Measurements from ENCODE around the gene THUMPD2.

THUMPD2 gene

DNA sequence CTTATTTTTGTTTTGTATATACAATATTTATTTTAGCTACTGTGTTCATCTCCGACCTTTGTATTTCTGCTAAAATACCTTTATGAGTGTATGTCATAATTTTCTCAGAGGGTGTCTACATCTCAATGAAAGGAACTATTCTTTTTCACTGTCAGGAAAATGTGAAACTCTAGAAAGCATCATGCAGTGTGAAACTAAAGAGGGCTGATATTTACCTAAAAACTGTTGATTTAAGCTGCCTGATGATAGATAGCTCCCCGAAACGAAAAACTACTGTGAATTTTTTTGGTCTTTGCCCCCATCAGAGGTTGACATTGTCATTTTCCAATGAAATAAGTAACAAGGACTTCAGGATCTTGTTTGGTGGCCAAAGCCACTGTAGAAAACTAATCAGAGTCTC, 74.5 kb downstream of the THUMPD2 start:
- Histone ChIP-seq H3K27me3 (replicated peaks; ENCODE audit: insufficient read depth, low read length) (no peaks in the 10 kb centered on the region), H3K9me2 (replicated peaks; ENCODE audit: insufficient read depth, low read length) (no peaks in the 10 kb centered on the region), H2AFZ (ENCODE audit: low read length) (no peak overlapping the region), H3K9me3 (replicated peaks; ENCODE audit: insufficient read depth, low read length) (no peaks in the 10 kb centered on the region), H3K79me2 (ENCODE audit: low read length) (no peaks in the 10 kb centered on the region), H3K9ac (ENCODE audit: low read length) (no peak overlapping the region), H3K27ac (ENCODE audit: low read length) (no peak overlapping the region), H4K20me1 (ENCODE audit: insufficient read depth, low read length) (no peaks in the 10 kb centered on the region), H3K4me3 (ENCODE audit: low read length) (no peak overlapping the region), H3K36me3 (replicated peaks; ENCODE audit: insufficient read depth, low read length) (no peaks in the 10 kb centered on the region), H3F3A (ENCODE audit: insufficient read depth, low read length) (no peaks in the 10 kb centered on the region), H3K4me2 (ENCODE audit: low read depth, low read length) (no peak overlapping the region), H3K4me1 (ENCODE audit: low read length) (no peaks in the 10 kb centered on the region)
- TF ChIP-seq EZH2phosphoT487 (IDR thresholded peaks at IDR 0.05; ENCODE audit: low read length), result no peak
- no peak for DNase-seq

DNA sequence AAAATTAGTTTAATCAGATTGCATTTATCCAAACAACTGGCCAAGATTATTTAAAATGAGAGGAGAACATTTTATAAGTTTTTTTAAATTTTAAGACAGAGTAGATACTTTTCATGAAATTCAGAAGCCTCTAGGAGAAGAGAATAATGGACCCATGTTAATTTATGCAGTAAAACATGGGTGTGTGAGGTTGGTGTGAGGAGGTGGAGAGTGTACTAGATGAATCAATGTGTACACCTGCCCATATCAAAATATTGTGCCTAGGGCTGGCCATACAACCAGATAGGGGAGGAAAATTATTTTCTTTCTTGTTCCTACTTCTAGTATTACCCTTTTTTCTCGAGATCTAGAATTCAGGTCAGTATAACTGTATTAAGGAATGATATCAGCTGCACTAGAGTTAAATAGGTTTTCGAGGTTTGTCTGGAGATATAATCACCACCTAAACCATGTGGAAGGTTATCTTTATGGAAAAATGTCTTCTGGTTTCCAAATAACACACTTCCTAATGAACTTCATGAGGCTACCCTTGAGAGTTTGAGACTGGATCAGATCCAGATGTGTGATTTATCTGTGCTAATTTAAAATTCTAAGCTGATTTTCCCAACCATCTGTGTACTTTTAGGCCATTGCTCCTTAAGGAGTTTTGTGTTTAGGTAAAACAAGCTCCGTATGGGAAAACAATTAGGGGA, 75.7 kb downstream of the THUMPD2 start:
- H3F3A ChIP-seq (ENCODE audit: insufficient read depth, low read length), result no peaks in the 10 kb centered on the region
- no peaks in the 10 kb centered on the region for H3K4me1 ChIP-seq (ENCODE audit: low read length)
- H3K36me3 ChIP-seq (replicated peaks; ENCODE audit: insufficient read depth, low read length), result no peaks in the 10 kb centered on the region
- H3K9me2 ChIP-seq (replicated peaks; ENCODE audit: insufficient read depth, low read length), result no peaks in the 10 kb centered on the region
- H3K4me3 ChIP-seq (ENCODE audit: low read length), result no peak overlapping the region
- no peak overlapping the region for H2AFZ ChIP-seq (ENCODE audit: low read length)
- TF ChIP-seq, protein P1, sequence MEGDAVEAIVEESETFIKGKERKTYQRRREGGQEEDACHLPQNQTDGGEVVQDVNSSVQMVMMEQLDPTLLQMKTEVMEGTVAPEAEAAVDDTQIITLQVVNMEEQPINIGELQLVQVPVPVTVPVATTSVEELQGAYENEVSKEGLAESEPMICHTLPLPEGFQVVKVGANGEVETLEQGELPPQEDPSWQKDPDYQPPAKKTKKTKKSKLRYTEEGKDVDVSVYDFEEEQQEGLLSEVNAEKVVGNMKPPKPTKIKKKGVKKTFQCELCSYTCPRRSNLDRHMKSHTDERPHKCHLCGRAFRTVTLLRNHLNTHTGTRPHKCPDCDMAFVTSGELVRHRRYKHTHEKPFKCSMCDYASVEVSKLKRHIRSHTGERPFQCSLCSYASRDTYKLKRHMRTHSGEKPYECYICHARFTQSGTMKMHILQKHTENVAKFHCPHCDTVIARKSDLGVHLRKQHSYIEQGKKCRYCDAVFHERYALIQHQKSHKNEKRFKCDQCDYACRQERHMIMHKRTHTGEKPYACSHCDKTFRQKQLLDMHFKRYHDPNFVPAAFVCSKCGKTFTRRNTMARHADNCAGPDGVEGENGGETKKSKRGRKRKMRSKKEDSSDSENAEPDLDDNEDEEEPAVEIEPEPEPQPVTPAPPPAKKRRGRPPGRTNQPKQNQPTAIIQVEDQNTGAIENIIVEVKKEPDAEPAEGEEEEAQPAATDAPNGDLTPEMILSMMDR (IDR thresholded peaks at IDR 0.05; ENCODE audit: low read length), result no peak
- no peak for DNase-seq
- H3K79me2 ChIP-seq (ENCODE audit: low read length), result no peaks in the 10 kb centered on the region
- H3K9me3 ChIP-seq (replicated peaks; ENCODE audit: insufficient read depth, low read length), result no peaks in the 10 kb centered on the region
- H3K27me3 ChIP-seq (replicated peaks; ENCODE audit: insufficient read depth, low read length), result no peaks in the 10 kb centered on the region
- no peak overlapping the region for H3K4me2 ChIP-seq (ENCODE audit: low read depth, low read length)
- H3K9ac ChIP-seq (ENCODE audit: low read length), result no peak overlapping the region
- H3K27ac ChIP-seq (ENCODE audit: low read length), result no peak overlapping the region
- H4K20me1 ChIP-seq (ENCODE audit: insufficient read depth, low read length), result no peaks in the 10 kb centered on the region

DNA sequence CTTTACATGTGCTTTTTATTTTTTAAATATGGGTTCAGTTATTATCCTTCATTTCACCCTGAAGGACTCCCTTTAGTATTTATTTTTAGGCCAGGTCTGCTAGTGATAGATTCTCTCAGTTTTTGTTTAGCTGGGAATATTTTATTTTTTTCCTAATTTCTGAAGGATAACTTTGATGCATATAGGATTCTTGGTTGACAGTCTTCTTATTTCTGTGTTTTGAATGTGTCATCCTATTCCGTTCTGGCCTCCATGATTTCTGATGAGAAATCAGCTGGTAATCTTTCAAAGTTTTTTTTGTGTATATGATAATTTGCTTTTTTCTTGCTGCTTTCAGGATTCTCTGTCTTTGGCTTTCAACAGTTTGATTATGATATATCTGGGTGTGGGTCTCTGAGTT, 77.9 kb downstream of the THUMPD2 start:
- Histone ChIP-seq H4K20me1 (ENCODE audit: insufficient read depth, low read length) (no peaks in the 10 kb centered on the region), H3K27ac (ENCODE audit: low read length) (no peak overlapping the region), H3K27me3 (replicated peaks; ENCODE audit: insufficient read depth, low read length) (no peaks in the 10 kb centered on the region), H3K9ac (ENCODE audit: low read length) (no peak overlapping the region), H3K9me2 (replicated peaks; ENCODE audit: insufficient read depth, low read length) (no peaks in the 10 kb centered on the region), H2AFZ (ENCODE audit: low read length) (no peak overlapping the region), H3K4me2 (ENCODE audit: low read depth, low read length) (no peak overlapping the region), H3K4me1 (ENCODE audit: low read length) (no peaks in the 10 kb centered on the region), H3K79me2 (ENCODE audit: low read length) (no peaks in the 10 kb centered on the region), H3K4me3 (ENCODE audit: low read length) (no peak overlapping the region), H3F3A (ENCODE audit: insufficient read depth, low read length) (no peaks in the 10 kb centered on the region), H3K36me3 (replicated peaks; ENCODE audit: insufficient read depth, low read length) (no peaks in the 10 kb centered on the region), H3K9me3 (replicated peaks; ENCODE audit: insufficient read depth, low read length) (no peaks in the 10 kb centered on the region)
- no peak for DNase-seq
- TF ChIP-seq EZH2phosphoT487 (IDR thresholded peaks at IDR 0.05; ENCODE audit: low read length), result no peak
- no peak for TF ChIP-seq EZH2 (optimal IDR thresholded peaks at IDR 0.05; ENCODE audit: low read depth, low read length)

DNA sequence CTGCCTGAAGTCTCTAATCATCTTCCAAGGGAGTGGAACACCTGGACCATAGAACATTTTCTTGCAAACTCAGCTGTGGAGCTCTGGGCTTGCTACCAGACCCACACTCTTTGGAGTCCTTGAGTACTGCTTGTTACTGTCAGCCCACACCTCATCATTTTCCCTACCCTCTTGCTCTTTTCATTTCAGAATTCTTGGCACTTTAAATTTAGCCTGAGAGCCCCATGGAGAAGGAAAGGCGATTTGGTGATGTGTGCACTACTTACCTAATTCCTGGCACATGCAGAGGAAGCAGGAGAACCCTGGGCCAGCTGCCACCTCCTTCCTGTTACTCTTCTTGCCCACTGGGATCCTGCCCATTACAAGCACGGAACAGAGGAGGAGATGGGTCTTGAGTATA, 81.6 kb downstream of the THUMPD2 start:
- H3K4me3 ChIP-seq (ENCODE audit: low read length), result no peak overlapping the region
- H3K27ac ChIP-seq (ENCODE audit: low read length), result no peak overlapping the region
- H4K20me1 ChIP-seq (ENCODE audit: insufficient read depth, low read length), result no peaks in the 10 kb centered on the region
- no peaks in the 10 kb centered on the region for H3K9me2 ChIP-seq (replicated peaks; ENCODE audit: insufficient read depth, low read length)
- no peak for DNase-seq
- H3K9me3 ChIP-seq (replicated peaks; ENCODE audit: insufficient read depth, low read length), result no peaks in the 10 kb centered on the region
- H3F3A ChIP-seq (ENCODE audit: insufficient read depth, low read length), result no peaks in the 10 kb centered on the region
- TF ChIP-seq, protein P1 (IDR thresholded peaks at IDR 0.05; ENCODE audit: low read length), result no peak
- TF ChIP-seq EZH2phosphoT487 (IDR thresholded peaks at IDR 0.05; ENCODE audit: low read length) (no peak), EZH2 (optimal IDR thresholded peaks at IDR 0.05; ENCODE audit: low read depth, low read length) (no peak)
- no peaks in the 10 kb centered on the region for H3K79me2 ChIP-seq (ENCODE audit: low read length)
- no peak overlapping the region for H3K4me2 ChIP-seq (ENCODE audit: low read depth, low read length)
- H3K4me1 ChIP-seq (ENCODE audit: low read length), result no peaks in the 10 kb centered on the region
- no peak overlapping the region for H2AFZ ChIP-seq (ENCODE audit: low read length)
- no peaks in the 10 kb centered on the region for H3K36me3 ChIP-seq (replicated peaks; ENCODE audit: insufficient read depth, low read length)
- H3K9ac ChIP-seq (ENCODE audit: low read length), result no peak overlapping the region
- no peaks in the 10 kb centered on the region for H3K27me3 ChIP-seq (replicated peaks; ENCODE audit: insufficient read depth, low read length)
